GM21528 (cell line): ENCODE measurements around the gene DHRS11.

Experiments used
- ATAC-seq: cut with Tn5 transposase; IDR thresholded peaks from one replicate; pipeline ENCODE4 v1.9.1; 2021; ENCODE audit warnings: mild to moderate bottlenecking, moderate library complexity; ENCODE audit not compliant: unreplicated experiment, low FRiP score

Gene DHRS11

GRCh38 chr17:36647636-36648035, 56.0 kb downstream of the DHRS11 start:
- ATAC-seq: no peak

GRCh38 chr17:36650096-36650775, 58.6 kb downstream of the DHRS11 start:
- ATAC-seq: no peak
